ENCODE results near the gene ARPIN.
"Not testable (repeated sequence)": the region's sequence is repeated elsewhere in the genome, so short reads cannot be mapped to it uniquely, and the experiment has no call there.

DNA sequence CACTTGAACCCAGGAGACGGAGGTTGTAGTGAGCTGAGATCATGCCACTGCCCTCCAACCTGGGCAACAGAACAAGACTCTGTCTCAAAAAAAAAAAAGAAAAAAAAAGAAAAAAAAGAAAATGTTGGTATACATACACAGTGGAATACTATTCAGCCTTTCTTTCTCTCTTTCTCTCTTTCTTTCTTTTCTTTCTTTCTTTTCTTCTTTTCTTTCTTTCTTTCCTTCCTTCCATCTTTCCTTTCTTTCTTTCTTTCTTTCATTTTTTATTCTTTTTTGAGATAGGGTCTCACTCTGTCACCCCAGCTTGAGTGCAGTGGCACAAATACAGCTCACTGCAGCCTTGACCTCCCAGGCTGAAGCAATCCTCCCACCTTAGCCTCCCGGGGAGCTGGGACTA lies 26.6 kb upstream of the ARPIN start:
- TF ChIP-seq, protein P1, sequence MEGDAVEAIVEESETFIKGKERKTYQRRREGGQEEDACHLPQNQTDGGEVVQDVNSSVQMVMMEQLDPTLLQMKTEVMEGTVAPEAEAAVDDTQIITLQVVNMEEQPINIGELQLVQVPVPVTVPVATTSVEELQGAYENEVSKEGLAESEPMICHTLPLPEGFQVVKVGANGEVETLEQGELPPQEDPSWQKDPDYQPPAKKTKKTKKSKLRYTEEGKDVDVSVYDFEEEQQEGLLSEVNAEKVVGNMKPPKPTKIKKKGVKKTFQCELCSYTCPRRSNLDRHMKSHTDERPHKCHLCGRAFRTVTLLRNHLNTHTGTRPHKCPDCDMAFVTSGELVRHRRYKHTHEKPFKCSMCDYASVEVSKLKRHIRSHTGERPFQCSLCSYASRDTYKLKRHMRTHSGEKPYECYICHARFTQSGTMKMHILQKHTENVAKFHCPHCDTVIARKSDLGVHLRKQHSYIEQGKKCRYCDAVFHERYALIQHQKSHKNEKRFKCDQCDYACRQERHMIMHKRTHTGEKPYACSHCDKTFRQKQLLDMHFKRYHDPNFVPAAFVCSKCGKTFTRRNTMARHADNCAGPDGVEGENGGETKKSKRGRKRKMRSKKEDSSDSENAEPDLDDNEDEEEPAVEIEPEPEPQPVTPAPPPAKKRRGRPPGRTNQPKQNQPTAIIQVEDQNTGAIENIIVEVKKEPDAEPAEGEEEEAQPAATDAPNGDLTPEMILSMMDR (IDR thresholded peaks at IDR 0.05 in 2 of 3, conservative IDR thresholded peaks at IDR 0.05 in 1 of 3; ENCODE audit: borderline replicate concordance in 1 of 3, insufficient read depth in 1 of 3, low read depth in 2 of 3, low read length in 2 of 3) = not testable (repeated sequence)
- TF ChIP-seq YY1 (IDR thresholded peaks at IDR 0.05; ENCODE audit: extremely low read depth, insufficient replicate concordance, low read depth, low read length); FOSL1 (IDR thresholded peaks at IDR 0.05; ENCODE audit: low read depth); ZFX (IDR thresholded peaks at IDR 0.05): not testable (repeated sequence)
- TF ChIP-seq, protein P2, sequence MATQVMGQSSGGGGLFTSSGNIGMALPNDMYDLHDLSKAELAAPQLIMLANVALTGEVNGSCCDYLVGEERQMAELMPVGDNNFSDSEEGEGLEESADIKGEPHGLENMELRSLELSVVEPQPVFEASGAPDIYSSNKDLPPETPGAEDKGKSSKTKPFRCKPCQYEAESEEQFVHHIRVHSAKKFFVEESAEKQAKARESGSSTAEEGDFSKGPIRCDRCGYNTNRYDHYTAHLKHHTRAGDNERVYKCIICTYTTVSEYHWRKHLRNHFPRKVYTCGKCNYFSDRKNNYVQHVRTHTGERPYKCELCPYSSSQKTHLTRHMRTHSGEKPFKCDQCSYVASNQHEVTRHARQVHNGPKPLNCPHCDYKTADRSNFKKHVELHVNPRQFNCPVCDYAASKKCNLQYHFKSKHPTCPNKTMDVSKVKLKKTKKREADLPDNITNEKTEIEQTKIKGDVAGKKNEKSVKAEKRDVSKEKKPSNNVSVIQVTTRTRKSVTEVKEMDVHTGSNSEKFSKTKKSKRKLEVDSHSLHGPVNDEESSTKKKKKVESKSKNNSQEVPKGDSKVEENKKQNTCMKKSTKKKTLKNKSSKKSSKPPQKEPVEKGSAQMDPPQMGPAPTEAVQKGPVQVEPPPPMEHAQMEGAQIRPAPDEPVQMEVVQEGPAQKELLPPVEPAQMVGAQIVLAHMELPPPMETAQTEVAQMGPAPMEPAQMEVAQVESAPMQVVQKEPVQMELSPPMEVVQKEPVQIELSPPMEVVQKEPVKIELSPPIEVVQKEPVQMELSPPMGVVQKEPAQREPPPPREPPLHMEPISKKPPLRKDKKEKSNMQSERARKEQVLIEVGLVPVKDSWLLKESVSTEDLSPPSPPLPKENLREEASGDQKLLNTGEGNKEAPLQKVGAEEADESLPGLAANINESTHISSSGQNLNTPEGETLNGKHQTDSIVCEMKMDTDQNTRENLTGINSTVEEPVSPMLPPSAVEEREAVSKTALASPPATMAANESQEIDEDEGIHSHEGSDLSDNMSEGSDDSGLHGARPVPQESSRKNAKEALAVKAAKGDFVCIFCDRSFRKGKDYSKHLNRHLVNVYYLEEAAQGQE (IDR thresholded peaks at IDR 0.05; ENCODE audit: low read depth) = not testable (repeated sequence)
